Stimulated activated CD8-positive, alpha-beta memory T cell treated with anti-CD3 and anti-CD28 coated beads, Interleukin-4, amount 100 ng/mL, for 4 hours (primary cell): ENCODE data around the gene PLEKHG4B.
"Not testable (repeated sequence)": the region's sequence is repeated elsewhere in the genome, so short reads cannot be mapped to it uniquely, and the experiment has no call there.

ENCODE experiments used
- DNase-seq, 2 donors: peaks; one replicate each; pipeline ENCODE4 v3.0.0-alpha.2; 2020; ENCODE audit warnings: low read depth in 2 of 2, low spot score in 1 of 2

PLEKHG4B gene

DNA sequence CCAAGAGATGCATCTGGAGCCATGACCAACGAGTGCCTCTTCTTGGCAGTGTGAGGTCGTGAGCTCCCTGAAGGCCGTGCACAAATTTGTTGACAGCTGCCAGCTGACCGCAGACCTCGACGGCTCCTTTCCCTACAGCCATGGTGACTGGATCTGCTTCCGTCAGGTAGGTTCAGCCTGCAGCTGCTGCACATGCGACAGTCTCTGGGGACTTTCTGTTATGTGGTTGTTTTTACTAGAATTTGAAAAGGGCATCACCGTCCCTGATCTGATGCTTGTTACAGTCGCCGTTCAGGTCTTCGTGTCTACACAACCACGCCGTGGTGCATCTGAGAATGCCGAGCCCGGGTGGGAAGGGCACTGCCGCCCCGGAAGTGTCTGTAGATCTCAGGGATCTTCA, 62.9 kb downstream of the PLEKHG4B start:
- no peak for DNase-seq

DNA sequence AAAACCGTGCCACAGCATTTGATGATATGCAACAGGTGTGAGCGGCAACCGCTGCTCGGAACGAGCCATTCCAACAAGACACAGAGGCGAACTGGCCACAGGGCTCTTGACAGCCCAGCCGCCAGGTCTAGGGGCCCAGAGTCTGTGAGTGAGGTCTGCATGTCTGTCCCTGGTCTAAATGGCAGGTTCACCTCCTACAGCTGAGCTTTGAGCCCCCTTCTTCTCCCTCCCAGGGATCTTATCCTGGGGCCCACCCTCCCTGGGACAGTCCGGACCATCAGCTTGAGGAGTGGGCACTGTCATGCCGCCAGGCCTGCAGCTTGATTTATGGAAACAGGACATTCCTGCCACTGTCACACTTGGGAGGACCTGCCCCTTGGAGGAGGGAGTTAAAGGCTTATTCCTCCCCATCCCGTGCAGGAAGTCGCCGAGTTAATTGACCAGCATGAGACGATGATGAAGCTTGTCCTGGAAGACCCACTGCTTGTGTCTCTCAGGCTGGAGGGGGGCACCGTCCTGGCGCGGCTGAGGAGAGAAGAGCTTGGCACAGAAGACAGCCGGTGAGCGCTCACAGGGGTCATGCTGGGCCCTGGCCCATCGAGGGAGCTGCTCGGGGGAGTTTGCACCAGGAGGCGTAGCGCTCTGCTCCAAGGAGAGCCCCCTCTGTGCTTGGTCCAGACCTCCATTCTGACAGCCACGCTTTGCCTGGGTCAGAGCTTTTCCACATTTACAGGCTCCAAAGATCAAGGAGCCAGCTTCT, 63.9 kb downstream of the PLEKHG4B start:
- DNase-seq = no peak

- no peak for DNase-seq
Measured at GRCh38 chr5:156411-157072, 64.6 kb downstream of the PLEKHG4B start.

DNA sequence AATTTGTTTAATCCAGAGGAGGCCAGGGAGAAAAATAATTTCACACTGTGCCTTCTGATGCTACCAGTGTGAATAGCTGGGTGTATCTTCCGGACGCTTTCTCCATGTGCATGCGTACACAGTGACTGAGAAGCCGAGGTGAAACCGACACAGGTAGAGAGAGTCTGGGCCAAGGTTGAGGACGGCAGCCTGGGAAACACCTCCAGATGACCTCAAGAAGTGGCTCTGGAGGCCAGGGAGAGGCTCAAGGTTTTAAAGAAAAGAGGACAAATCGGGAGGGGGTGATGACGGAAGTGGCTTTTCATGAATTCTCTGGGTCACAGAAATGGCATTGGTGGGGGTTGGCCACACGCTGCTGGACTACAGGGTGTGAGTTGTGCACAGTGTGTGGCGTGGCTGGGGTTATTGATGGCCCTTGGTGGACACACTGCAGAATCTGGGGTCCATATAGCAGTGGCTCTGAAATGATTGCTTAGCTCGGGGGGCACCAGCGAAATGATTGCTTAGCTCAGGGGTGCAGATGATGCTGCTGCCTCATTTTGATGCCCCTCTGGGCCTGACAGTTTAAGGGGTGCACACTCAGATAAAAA, 65.3 kb downstream of the PLEKHG4B start:
- DNase-seq = no peak

DNA sequence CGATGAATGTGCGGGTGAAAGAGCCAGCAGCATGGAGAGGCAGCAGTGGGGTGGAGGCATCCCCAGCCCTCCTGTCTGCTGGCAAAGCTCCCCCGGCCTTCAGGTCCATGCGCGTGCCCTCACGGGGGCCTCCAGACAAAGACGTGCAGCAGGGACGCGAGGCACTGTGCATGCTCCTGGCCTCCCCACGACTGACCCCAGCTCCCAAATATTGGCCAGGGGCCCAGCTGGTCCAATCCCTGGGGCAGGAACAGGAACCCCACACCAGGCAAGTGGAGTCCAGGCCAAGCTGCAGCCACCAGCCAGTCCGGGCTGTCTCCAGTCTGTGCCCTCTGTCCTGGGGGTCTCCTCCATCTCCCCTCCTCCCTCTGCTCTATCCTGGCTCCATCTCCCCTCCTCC, 65.8 kb downstream of the PLEKHG4B start:
- DNase-seq = no peak

DNA sequence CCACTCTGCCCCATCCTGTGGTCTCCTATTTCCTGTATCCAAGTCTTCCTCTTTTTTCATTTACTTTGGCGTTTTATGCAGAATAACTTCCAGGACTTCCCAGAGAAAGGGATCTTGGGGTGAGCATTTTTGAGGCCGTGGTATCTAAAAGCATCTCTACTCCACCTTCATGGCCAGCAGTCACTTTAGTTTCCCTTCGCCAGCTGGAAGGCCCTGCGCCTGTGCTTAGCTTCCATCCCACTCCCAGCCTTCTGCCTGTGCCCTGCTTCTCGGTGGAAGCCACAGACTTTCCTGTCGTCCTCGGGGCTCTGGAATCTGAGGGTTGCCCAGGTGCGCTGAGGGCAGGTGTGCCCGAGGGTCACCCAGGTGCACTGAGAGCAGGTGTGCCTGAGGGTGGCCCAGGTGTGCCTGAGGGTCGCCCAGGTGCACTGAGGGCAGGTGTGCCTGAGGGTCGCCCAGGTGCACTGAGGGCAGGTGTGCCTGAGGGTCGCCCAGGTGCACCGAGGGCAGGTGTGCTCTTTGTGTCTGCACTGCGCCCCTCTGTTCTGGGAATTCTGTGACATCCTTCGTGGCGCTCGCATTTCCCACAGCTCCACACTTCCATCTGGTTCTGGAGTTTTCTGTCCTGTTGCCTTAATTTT, 67.0 kb downstream of the PLEKHG4B start:
- DNase-seq = no peak

DNA sequence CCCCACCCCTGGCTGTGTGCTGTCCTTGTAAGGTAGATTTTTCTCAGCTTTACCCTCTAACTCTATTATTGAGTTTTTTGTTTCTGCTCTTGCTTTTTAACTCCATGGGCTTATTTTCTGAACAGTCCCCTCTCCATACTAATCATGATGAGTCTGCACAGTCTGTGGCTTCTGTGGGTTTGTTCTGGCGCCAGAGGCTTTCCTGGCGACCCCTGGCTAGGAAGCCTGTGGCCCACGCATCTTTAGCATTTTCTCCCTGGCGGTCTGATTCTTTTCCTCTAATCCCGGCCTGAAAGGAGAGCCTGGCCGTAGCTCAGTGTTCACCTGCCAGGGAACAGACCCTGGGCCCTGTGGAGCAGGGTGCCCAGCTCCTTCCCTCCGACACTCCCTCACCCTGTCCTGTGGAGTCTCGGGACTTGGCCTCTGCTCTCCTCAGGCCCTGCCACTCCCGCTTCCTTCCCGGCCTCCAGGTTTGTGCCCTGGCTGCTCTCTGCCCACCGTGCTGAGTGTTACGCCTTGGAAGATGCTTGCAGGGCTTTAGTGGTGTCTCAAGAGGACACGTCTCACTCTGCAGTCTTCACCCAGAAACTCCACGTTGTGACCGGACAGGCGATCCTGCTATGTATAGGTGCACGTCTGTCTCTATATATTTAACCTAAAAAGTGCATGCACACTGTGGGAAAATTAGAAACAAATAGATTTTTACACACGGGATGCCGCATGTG, 67.6 kb downstream of the PLEKHG4B start:
- DNase-seq = no peak

GRCh38 chr5:160173-160510, 68.2 kb downstream of the PLEKHG4B start:
- DNase-seq = no peak

GRCh38 chr5:160921-161802, 69.2 kb downstream of the PLEKHG4B start:
- no peak for DNase-seq

DNA sequence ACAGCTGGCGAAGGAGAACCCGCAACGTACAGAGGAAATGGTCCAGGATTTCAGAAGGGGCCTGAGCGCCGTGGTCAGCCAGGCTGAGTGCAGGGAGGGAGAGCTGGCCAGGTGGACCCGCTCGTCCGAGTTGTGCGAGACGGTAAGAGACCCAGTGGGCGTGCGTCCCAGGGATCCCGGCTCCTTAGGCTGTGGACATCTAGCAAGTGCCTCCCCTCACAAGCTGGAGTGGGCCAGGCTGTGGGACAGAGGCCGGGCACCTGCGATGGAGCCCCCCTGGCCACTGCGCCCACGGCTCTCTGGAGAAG, 69.8 kb downstream of the PLEKHG4B start:
- no peak for DNase-seq

GRCh38 chr5:162190-162564, 70.2 kb downstream of the PLEKHG4B start:
- DNase-seq = no peak

- DNase-seq = no peak
Measured at GRCh38 chr5:162565-163337, 70.8 kb downstream of the PLEKHG4B start.

DNA sequence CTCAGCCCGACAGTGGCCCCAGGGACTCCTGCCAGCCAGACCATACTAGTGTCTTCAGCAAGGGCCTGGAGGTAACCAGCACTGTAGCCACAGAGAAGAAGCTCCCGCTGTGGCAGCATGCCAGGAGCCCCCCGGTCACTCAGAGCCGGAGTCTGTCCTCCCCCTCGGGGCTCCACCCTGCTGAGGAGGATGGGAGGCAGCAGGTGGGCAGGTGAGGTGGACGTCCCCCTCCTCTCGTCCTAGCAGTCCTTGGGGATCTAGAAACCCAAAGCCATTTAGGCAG, 71.3 kb downstream of the PLEKHG4B start:
- DNase-seq = no peak

DNA sequence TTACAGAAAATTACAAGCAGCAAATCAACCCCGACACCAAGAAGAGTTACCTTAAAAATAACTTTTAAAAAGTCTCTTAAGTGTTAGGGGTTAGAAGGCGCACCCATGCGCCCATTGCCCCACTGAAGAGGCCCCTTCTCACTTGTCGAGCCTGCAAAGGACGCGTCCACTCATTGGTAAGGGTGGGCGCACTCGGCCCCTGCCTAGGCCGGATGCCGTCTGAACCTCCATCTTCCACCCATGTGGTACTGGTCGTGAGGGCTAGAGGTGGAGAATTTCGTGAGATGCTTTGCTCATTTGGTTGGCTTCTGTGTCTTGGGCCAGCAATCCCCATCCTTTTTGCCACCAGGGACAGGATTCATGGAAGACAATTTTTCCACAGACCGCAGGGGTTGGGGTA, 71.9 kb downstream of the PLEKHG4B start:
- DNase-seq = no peak

- DNase-seq = no peak
Measured at GRCh38 chr5:164244-164643, 72.3 kb downstream of the PLEKHG4B start.

DNA sequence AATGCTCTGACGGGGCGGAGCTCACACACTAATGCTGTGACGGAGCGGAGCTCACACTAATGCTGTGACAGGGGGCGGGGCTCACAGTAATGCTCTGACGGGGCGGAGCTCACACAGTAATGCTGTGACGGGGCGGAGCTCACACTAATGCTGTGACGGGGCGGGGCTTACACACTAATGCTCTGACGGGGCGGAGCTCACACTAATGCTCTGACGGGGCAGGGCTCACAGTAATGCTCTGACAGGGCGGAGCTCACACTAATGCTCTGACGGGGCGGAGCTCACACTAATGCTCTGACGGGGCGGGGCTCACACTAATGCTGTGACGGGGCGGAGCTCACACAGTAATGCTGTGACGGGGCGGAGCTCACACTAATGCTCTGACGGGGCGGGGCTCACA, 72.8 kb downstream of the PLEKHG4B start:
- not testable (repeated sequence) for DNase-seq

DNA sequence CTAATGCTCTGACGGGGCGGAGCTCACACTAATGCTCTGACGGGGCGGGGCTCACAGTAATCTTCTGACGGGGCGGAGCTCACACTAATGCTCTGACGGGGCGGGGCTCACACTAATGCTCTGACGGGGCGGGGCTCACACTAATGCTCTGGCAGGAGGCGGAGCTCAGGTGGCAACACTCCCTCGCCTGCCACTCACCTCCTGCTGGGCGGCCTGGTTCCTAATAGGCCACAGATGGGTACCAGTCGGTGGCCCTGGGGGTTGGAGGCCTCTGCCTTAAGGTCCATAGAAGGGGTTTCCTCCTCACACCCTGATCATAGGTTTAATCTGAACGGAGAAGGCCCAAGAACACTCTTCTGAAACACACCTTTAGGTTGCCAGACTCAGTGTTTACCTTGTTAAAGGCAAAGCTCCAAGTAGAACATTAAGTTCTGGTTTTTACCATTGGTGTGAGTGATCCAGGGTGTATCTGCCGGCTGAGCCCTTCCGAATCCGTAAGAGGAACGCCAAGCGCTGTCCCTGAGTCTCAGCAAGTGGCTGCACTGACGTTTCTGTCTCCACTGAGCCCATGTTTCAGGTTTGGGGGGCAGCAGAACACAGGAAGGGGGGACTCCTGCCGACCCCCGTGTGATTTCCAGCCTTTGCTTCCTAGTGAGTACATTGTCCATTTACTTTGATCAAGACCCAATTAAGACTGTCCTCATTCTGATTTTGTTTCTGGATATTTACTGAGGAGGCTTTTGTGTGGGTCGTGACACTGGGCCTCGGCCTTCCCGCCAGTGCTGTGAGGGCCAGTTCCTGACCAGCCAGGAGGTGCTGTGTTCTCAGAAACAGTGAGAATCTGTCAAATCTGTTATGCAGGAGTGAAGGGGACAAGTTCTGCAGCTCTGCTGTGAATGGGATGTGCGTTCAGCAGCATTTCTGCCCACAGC, 74.7 kb downstream of the PLEKHG4B start:
- DNase-seq = no peak

DNA sequence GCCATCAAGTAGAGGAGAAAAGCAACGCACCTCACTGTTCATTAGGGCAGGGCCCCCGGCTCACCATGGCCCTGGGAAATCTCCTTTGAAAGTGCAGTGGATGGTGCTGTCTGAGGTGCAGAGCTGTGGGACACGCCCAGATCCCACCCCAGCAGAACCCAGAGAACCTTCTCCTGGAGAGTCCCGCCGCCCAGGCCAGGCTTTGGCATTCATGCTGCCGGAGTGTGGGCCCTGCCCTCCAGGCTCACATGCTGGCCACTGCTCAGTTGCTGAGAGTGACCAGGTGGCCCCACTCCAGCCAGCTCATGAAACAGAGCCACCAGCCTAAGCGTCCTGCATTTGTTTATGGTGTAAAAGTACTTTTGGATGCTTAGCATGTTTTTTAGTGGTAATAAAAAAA, 75.5 kb downstream of the PLEKHG4B start:
- no peak for DNase-seq

GRCh38 chr5:167982-168660, 76.2 kb downstream of the PLEKHG4B start:
- no peak for DNase-seq
